Endothelial cell of umbilical vein (primary cell): Measurements from ENCODE around the gene TOM1L2. TPM values are rescaled to one million over a fixed set of nuclear protein-coding genes. Genes with fewer than 3 reads are reported as not detected.
A peak's percentile ranks its signal among the peaks of the same experiment; 100 is the strongest.

Source experiments
- BruUV-seq: library from RNA; stranded (reverse); fragments of 400-500 nt; replicated peaks from 2 replicates; lab custom pipeline; 2021; lab: Mats Ljungman, UMichigan
- CTCF ChIA-PET: fragments of 300-600, 350-600 bp; sonication (Branson Sonifier 250); formaldehyde crosslinking; loops from one replicate; lab custom pipeline; 2021; ENCODE audit warnings: antibody characterized with exemption, inconsistent platforms; lab: Charles Lee
- POLR2A ChIA-PET: fragments of 300-600, 350-600 bp; sonication (Branson Sonifier 250); formaldehyde crosslinking; loops from one replicate; lab custom pipeline; 2021; ENCODE audit warnings: antibody characterized with exemption, inconsistent platforms; lab: Charles Lee
- DNase-seq: peaks from one replicate; pipeline ENCODE4 v3.0.0-alpha.2; 2011; ENCODE audit warnings: low read depth, low spot score
- FAIRE-seq: peaks from 2 replicates; lab custom pipeline; 2011; peaks lifted over from hg19 to GRCh38; lab: Jason Lieb, UNC
- H2AFZ ChIP-seq: 2 replicates; pipeline ENCODE4 v1.6.0; 2012; ENCODE audit warnings: low read depth, low read length, control low read depth, inconsistent platforms
- H3K27ac ChIP-seq: 2 replicates; pipeline ENCODE4 v1.5.1; 2011; ENCODE audit warnings: low read depth, mild to moderate bottlenecking, control low read depth, low read length, moderate library complexity; ENCODE audit not compliant: insufficient read depth
- H3K27me3 ChIP-seq, 2 experiments: 2 replicates each; pipeline versions ENCODE4 v1.6.0 to v1.6.1; 2011; ENCODE audit warnings: low read length in 2 of 2, mixed read lengths in 1 of 2; ENCODE audit not compliant: control insufficient read depth in 2 of 2, insufficient read depth in 2 of 2
- H3K36me3 ChIP-seq, 2 experiments: 2 replicates in 1 of 2; 3 replicates in 1 of 2; pipeline ENCODE4 v1.5.1; 2011; ENCODE audit warnings: low read length in 2 of 2, mild to moderate bottlenecking in 1 of 2, moderate library complexity in 1 of 2; ENCODE audit not compliant: control insufficient read depth in 2 of 2, insufficient read depth in 2 of 2; ENCODE audit errors: extremely low read depth in 1 of 2
- H3K4me1 ChIP-seq: 3 replicates; pipeline ENCODE4 v1.5.1; 2011; ENCODE audit warnings: mild to moderate bottlenecking, low read length; ENCODE audit not compliant: control insufficient read depth, insufficient read depth; ENCODE audit errors: extremely low read depth
- H3K4me2 ChIP-seq: 2 replicates; pipeline ENCODE4 v1.6.1; 2011; ENCODE audit warnings: low read length, control low read depth, mixed read lengths; ENCODE audit not compliant: insufficient read depth
- H3K4me3 ChIP-seq, 3 experiments: fragments of 200-600 bp in 1 of 3; sonication (generic), shearing (Covaris generic) in 1 of 3; replicated peaks in 1 of 3; 2 replicates each; pipeline ENCODE4 v1.5.1; 2011 to 2016; ENCODE audit warnings: control low read depth in 3 of 3, low read length in 3 of 3, mild to moderate bottlenecking in 2 of 3, inconsistent platforms in 1 of 3, low read depth in 1 of 3, moderate library complexity in 1 of 3; ENCODE audit not compliant: insufficient read depth in 1 of 3
- H3K79me2 ChIP-seq: 2 replicates; pipeline ENCODE4 v1.6.0; 2012; ENCODE audit warnings: low read length, inconsistent platforms; ENCODE audit not compliant: control insufficient read depth, insufficient read depth
- H3K9ac ChIP-seq: replicated peaks from 2 replicates; pipeline ENCODE3; 2011; ENCODE audit warnings: low read length, control low read depth; ENCODE audit not compliant: insufficient read depth; ENCODE audit errors: extremely low read depth
- H3K9me1 ChIP-seq: replicated peaks from 3 replicates; pipeline ENCODE4 v1.6.0; 2011; ENCODE audit warnings: mild to moderate bottlenecking, low read length; ENCODE audit not compliant: control insufficient read depth, insufficient read depth; ENCODE audit errors: extremely low read depth
- H3K9me3 ChIP-seq: replicated peaks from 2 replicates; pipeline ENCODE4 v1.5.1; 2012; ENCODE audit warnings: low read length, inconsistent platforms; ENCODE audit not compliant: control insufficient read depth, insufficient read depth
- H4K20me1 ChIP-seq: replicated peaks from 2 replicates; pipeline ENCODE3; 2011; ENCODE audit warnings: mild to moderate bottlenecking, low read length; ENCODE audit not compliant: control insufficient read depth, insufficient read depth; ENCODE audit errors: extremely low read depth
- CTCF ChIP-seq, 2 donors: IDR thresholded peaks; 1 replicate in 1 of 2; 2 replicates in 1 of 2; pipeline ENCODE4 v1.5.1; 2011; ENCODE audit warnings: low read length in 2 of 2, mild to moderate bottlenecking in 2 of 2, moderate library complexity in 2 of 2, control low read depth in 1 of 2, inconsistent platforms in 1 of 2, low read depth in 1 of 2; ENCODE audit not compliant: insufficient read depth in 1 of 2; ENCODE audit errors: extremely low read depth in 1 of 2
- FOS ChIP-seq: IDR thresholded peaks from 2 replicates; pipeline ENCODE4 v1.6.1; 2011; ENCODE audit warnings: mild to moderate bottlenecking, low read length, moderate library complexity, borderline replicate concordance; ENCODE audit not compliant: insufficient read depth
- GATA2 ChIP-seq: IDR thresholded peaks from 2 replicates; pipeline ENCODE4 v1.7.0; 2011; ENCODE audit warnings: low read depth, mild to moderate bottlenecking, moderate library complexity, mixed read lengths, low read length; ENCODE audit not compliant: insufficient read length, insufficient read depth
- JUN ChIP-seq: IDR thresholded peaks from 2 replicates; pipeline ENCODE4 v1.6.1; 2011; ENCODE audit warnings: borderline replicate concordance, low read depth; ENCODE audit not compliant: insufficient read length, insufficient read depth
- POLR2AphosphoS5 ChIP-seq: IDR thresholded peaks from 2 replicates; pipeline ENCODE4 v1.6.1; 2012; ENCODE audit warnings: low read depth, mild to moderate bottlenecking, control low read depth, low read length, moderate library complexity; ENCODE audit not compliant: insufficient read depth
- dilution Hi-C: fragments of 300-500 bp; cut with MboI; formaldehyde crosslinking; loops from one replicate; pipeline ENCODE4 v1.15.0; 2019; ENCODE audit warnings: low sequenced_read_pairs; ENCODE audit not compliant: extremely low pct_ligation_motif_present
- intact Hi-C: fragments of 100-400 bp; cut with micrococcal nuclease; formaldehyde crosslinking; loops from one replicate; pipeline ENCODE4 v1.10.0; 2022
- polyA plus RNA-seq, 4 experiments: library from polyadenylated mRNA; depleted of rRNA in 3 of 4; stranded (reverse) in 3 of 4; unstranded in 1 of 4; fragments of >200 nt; gene quantifications; 2 replicates each; pipeline versions ENCODE4 v1.2.1 to v1.2.3, GENCODE V29; 2011 to 2012; ENCODE audit warnings: missing spikeins in 1 of 4
- total RNA-seq: library from RNA; stranded (reverse); gene quantifications from 2 replicates; pipeline ENCODE4 v1.2.3, GENCODE V29; 2021

TOM1L2 gene
- total and polyA plus RNA-seq, 2 donors (not counting 3 experiments of a cell fraction or from before 2014, with no cell fraction given): 31.7 to 37.6 TPM

- intact Hi-C loops (loop anchor here (2.0 kb wide), 1 partner anchor 14 kb away; no protein-coding TSS in a partner anchor), dilution Hi-C loops (no loop called here)
- Histone ChIP-seq H3K4me3 (no peak overlapping the region), H3K4me2 (peak overlapping the region; percentile 31), H3K9me3 (no peaks in the 10 kb centered on the region), H3K9me1 (no peaks in the 10 kb centered on the region), H4K20me1 (no peaks in the 10 kb centered on the region), H3K79me2 (no peaks in the 10 kb centered on the region), H3K27ac (no peak overlapping the region), H3K36me3 (no peaks in the 10 kb centered on the region), H3K27me3 (no peaks in the 10 kb centered on the region), H3K9ac (no peak overlapping the region), H2AFZ (no peak overlapping the region), H3K4me1 (peaks cover 17% of the 10 kb centered on the region)
- CTCF ChIA-PET: interaction anchor here (0.5 to 3.7 kb wide), 12 partner anchors 10 to 141 kb away, joined by 3 to 44 read pairs (median 4); partner anchors contain the start of genes DRC3 and TOM1L2
- peak; percentile 89 for DNase-seq
- POLR2A ChIA-PET: no interaction called here
- TF ChIP-seq JUN (no peak), FOS (peak; percentile 45), GATA2 (peak; percentile 44), CTCF (IDR thresholded peaks at IDR 0.05; ENCODE audit: extremely low read depth in 1 of 2, insufficient read depth in 1 of 2, low read depth in 1 of 2, low read length in 2 of 2) (no peak), POLR2AphosphoS5 (peak; percentile 68)
- no TSS peak for BruUV-seq
- FAIRE-seq: peak; percentile 99
Measured at GRCh38 chr17:17900615-17901520, 71.3 kb downstream of the TOM1L2 start.
